ENCODE measurements around the gene TSEN34.

- TF ChIP-seq CTCF (conservative IDR thresholded peaks at IDR 0.05; ENCODE audit: low read depth in 2 of 2) (no peak), EZH2 (IDR thresholded peaks at IDR 0.05; ENCODE audit: low read depth, unreplicated experiment) (no peak)
Observed at GRCh38 chr19:54207983-54208783, 17.1 kb downstream of the TSEN34 start.

Measured in GM23338 (cell line).